ENCODE results near the gene ADCY4. TPM values are rescaled to one million over a fixed set of nuclear protein-coding genes. Genes with fewer than 3 reads are reported as not detected.

ADCY4 gene
- polyA plus RNA-seq, 3 donors: 0.69 to 11.9 (median 0.70) TPM

GRCh38 chr14:24272467-24272866 is 62.4 kb downstream of the ADCY4 start:
- H2AFZ ChIP-seq (ENCODE audit: insufficient read depth, low read depth, low read length, poor library complexity, severe bottlenecking): no peak overlapping the region
- Mint-ChIP-seq H3K4me1 (peaks cover 61% of the 10 kb centered on the region), H3K9me3 (peaks cover 0 to 4% (median 0%) of the 10 kb centered on the region in 7 donors), H3K4me3 (peak overlapping the region; percentile 30 to 32), H3K36me3 (peaks cover 23 to 27% of the 10 kb centered on the region in 2 donors), H3K27ac (peak overlapping the region; percentile 25 to 96 (median 91)), H3K27me3 (ENCODE audit: low read depth in 3 of 3) (no peaks in the 10 kb centered on the region)
- H3K27ac ChIP-seq (ENCODE audit: low read depth in 1 of 2, low read length in 2 of 2): peak overlapping the region in 1 of 2 donors; percentile 98
- no peak for TF ChIP-seq CTCF (IDR thresholded peaks at IDR 0.05)
- intact Hi-C loops (cut with micrococcal nuclease): no loop called here
- no peaks in the 10 kb centered on the region for H4K20me1 ChIP-seq (ENCODE audit: insufficient read depth, low read length)
- DNase-seq: no peak
- H3K27me3 ChIP-seq (ENCODE audit: control insufficient read depth in 2 of 2, insufficient read depth in 2 of 2, low read length in 2 of 2): no peaks in the 10 kb centered on the region
- peak overlapping the region in 1 of 3 experiments; percentile 97 for H3K4me3 ChIP-seq (replicated peaks in 1 of 3; ENCODE audit: low read depth in 2 of 3, low read length in 3 of 3)
- peak overlapping the region; percentile 85 for H3K4me2 ChIP-seq (replicated peaks; ENCODE audit: extremely low read depth, low read length, poor library complexity, severe bottlenecking)
- H3K4me1 ChIP-seq (ENCODE audit: control insufficient read depth in 1 of 2, insufficient read depth in 2 of 2, low read length in 2 of 2): peaks cover 66 to 69% of the 10 kb centered on the region in 2 donors
- peaks cover 26 to 28% of the 10 kb centered on the region in 2 donors for H3K36me3 ChIP-seq (replicated peaks in 1 of 2; ENCODE audit: control insufficient read depth in 1 of 2, insufficient read depth in 2 of 2, low read length in 2 of 2)
- no peak overlapping the region for H3K9ac ChIP-seq (ENCODE audit: insufficient read depth, low read length, poor library complexity, severe bottlenecking)
- no peaks in the 10 kb centered on the region for H3K9me3 ChIP-seq (replicated peaks in 1 of 2; ENCODE audit: control insufficient read depth in 1 of 2, insufficient read depth in 1 of 2, low read length in 2 of 2)
- H3K79me2 ChIP-seq (ENCODE audit: insufficient read depth, low read length): peaks cover 56% of the 10 kb centered on the region
- WGBS (ENCODE audit: insufficient coverage): 94% methylated on average over 2 of the region's 2 CpGs

GRCh38 chr14:24271834-24272263 is 63.0 kb downstream of the ADCY4 start:
- Mint-ChIP-seq H3K9me3 (peaks cover 0 to 2% (median 0%) of the 10 kb centered on the region in 7 donors), H3K4me1 (peaks cover 60% of the 10 kb centered on the region), H3K36me3 (peaks cover 29 to 34% of the 10 kb centered on the region in 2 donors), H3K27me3 (ENCODE audit: low read depth in 3 of 3) (no peaks in the 10 kb centered on the region), H3K4me3 (peak overlapping the region; percentile 89 to 94), H3K27ac (peak overlapping the region; percentile 82 to 96 (median 95))
- H3K79me2 ChIP-seq (ENCODE audit: insufficient read depth, low read length): peaks cover 52% of the 10 kb centered on the region
- 6% methylated on average over 2 of the region's 3 CpGs for WGBS (ENCODE audit: insufficient coverage)
- peaks cover 60 to 63% of the 10 kb centered on the region in 2 donors for H3K4me1 ChIP-seq (ENCODE audit: control insufficient read depth in 1 of 2, insufficient read depth in 2 of 2, low read length in 2 of 2)
- H4K20me1 ChIP-seq (ENCODE audit: insufficient read depth, low read length): no peaks in the 10 kb centered on the region
- H3K9ac ChIP-seq (ENCODE audit: insufficient read depth, low read length, poor library complexity, severe bottlenecking): peak overlapping the region; percentile 99
- H3K27me3 ChIP-seq (ENCODE audit: control insufficient read depth in 2 of 2, insufficient read depth in 2 of 2, low read length in 2 of 2): no peaks in the 10 kb centered on the region
- no peaks in the 10 kb centered on the region for H3K9me3 ChIP-seq (replicated peaks in 1 of 2; ENCODE audit: control insufficient read depth in 1 of 2, insufficient read depth in 1 of 2, low read length in 2 of 2)
- TF ChIP-seq CTCF (IDR thresholded peaks at IDR 0.05): no peak
- H2AFZ ChIP-seq (ENCODE audit: insufficient read depth, low read depth, low read length, poor library complexity, severe bottlenecking): peak overlapping the region; percentile 98
- H3K27ac ChIP-seq (ENCODE audit: low read depth in 1 of 2, low read length in 2 of 2): peak overlapping the region; percentile 42 to 98
- peak overlapping the region; percentile 85 for H3K4me2 ChIP-seq (replicated peaks; ENCODE audit: extremely low read depth, low read length, poor library complexity, severe bottlenecking)
- intact Hi-C loops (cut with micrococcal nuclease): loop anchor here in 1 of 2 donors (2.0 kb wide), 1 partner anchor 29 kb away; the partner anchor contains the start of gene TINF2
- peak overlapping the region; percentile 71 to 97 (median 85) for H3K4me3 ChIP-seq (replicated peaks in 1 of 3; ENCODE audit: low read depth in 2 of 3, low read length in 3 of 3)
- peaks cover 32 to 34% of the 10 kb centered on the region in 2 donors for H3K36me3 ChIP-seq (replicated peaks in 1 of 2; ENCODE audit: control insufficient read depth in 1 of 2, insufficient read depth in 2 of 2, low read length in 2 of 2)
- no peak for DNase-seq

All from CD14-positive monocyte (primary cell).